KMS-11 (cell line): ENCODE measurements around the gene DNASE1L2.

Experiments
- H2AFZ ChIP-seq: fragments of 200-600 bp; sonication (generic); 2 replicates; pipeline ENCODE4 v1.6.1; 2016; ENCODE audit warnings: antibody characterized with exemption, mixed run types, low read depth
- H3K27ac ChIP-seq: fragments of 200-600 bp; sonication (generic); 2 replicates; pipeline ENCODE4 v1.6.1; 2016; ENCODE audit warnings: mild to moderate bottlenecking, mixed run types
- H3K27me3 ChIP-seq: fragments of 200-600 bp; sonication (generic); 2 replicates; pipeline ENCODE4 v1.6.1; 2017; ENCODE audit warnings: mild to moderate bottlenecking, low read depth, mixed run types, moderate library complexity; ENCODE audit not compliant: insufficient read depth
- H3K36me3 ChIP-seq: fragments of 200-600 bp; sonication (generic); 2 replicates; pipeline ENCODE4 v1.6.1; 2017; ENCODE audit warnings: mild to moderate bottlenecking, mixed run types; ENCODE audit not compliant: insufficient read depth
- H3K4me1 ChIP-seq: fragments of 200-600 bp; sonication (generic); 2 replicates; pipeline ENCODE4 v1.6.1; 2016; ENCODE audit warnings: mild to moderate bottlenecking, low read depth, mixed run types; ENCODE audit not compliant: poor library complexity, severe bottlenecking
- H3K4me2 ChIP-seq: fragments of 200-600 bp; sonication (generic); 2 replicates; pipeline ENCODE4 v1.7.0; 2016; ENCODE audit warnings: mild to moderate bottlenecking, mixed run types
- H3K4me3 ChIP-seq: fragments of 200-600 bp; sonication (generic); IDR thresholded peaks from 2 replicates; pipeline ENCODE4 v1.6.1; 2017; ENCODE audit warnings: low read depth, low read length, mixed read lengths; ENCODE audit not compliant: insufficient read depth
- H3K79me2 ChIP-seq: fragments of 200-600 bp; sonication (generic); 2 replicates; pipeline ENCODE4 v1.6.1; 2016; ENCODE audit warnings: low read depth, mixed run types; ENCODE audit not compliant: insufficient read depth
- H3K9ac ChIP-seq: fragments of 200-600 bp; sonication (generic); 2 replicates; pipeline ENCODE4 v1.6.1; 2016; ENCODE audit warnings: mild to moderate bottlenecking, mixed run types
- H4K20me1 ChIP-seq: fragments of 200-600 bp; sonication (generic); 2 replicates; pipeline ENCODE4 v1.6.1; 2016; ENCODE audit warnings: mild to moderate bottlenecking, mixed run types; ENCODE audit not compliant: insufficient read depth
- TF ChIP-seq, protein P1 (sequence below): fragments of 200-600 bp; sonication (generic); conservative IDR thresholded peaks from 2 replicates; pipeline ENCODE4 v1.6.1; 2017; ENCODE audit warnings: low read depth, mild to moderate bottlenecking, antibody characterized with exemption, low read length, moderate library complexity, mixed read lengths

DNASE1L2 gene

DNA sequence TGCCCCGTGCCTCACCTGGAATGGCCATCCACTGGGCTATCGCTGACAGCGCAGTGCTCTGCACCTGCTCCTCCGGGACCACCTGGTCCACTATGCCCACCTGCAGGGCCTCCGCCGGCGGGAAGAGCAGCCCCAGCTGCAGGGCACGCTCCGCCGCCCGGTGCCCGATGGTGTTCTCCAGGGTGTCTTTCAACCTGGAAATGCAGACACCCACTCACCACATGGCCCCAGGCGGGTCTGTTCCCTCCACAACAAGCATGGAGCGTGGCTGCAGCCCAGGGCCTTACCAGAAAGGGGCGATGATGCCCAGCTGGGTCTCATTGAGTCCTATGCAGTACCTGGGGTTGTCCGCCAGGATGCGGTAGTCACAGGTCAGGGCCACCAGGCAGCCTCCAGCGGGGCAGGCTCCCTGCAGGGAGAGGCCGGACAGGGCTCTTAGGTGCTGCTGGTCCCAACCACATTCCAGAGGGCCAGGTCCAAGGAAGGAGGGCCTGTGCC lies 6.8 kb downstream of the DNASE1L2 start:
- H2AFZ ChIP-seq = no peak overlapping the region

DNA sequence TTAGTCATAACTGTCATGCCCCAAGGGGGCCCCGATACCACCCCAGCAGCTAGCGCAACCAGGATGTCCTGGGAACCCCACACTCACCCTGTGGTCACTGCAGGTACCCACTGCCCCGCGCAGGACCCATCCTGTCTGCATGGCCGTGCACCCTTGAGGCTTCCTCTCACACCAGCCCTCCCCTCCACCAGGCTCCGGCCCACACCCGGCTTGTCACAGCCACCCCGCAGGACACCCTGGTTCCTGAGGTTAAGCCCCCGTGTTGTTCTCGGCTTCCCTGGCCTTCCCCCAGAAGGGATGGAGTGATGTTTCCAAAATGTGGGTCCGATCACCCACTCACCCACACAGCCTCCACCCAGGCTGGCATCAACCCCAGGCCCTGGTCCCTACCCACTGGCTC lies 7.5 kb downstream of the DNASE1L2 start:
- H4K20me1 ChIP-seq = no peaks in the 10 kb centered on the region
- no peak overlapping the region for H3K27ac ChIP-seq
- no peaks in the 10 kb centered on the region for H3K4me1 ChIP-seq
- peaks cover 14% of the 10 kb centered on the region; the same call in 1 of the 2 replicates for H3K79me2 ChIP-seq
- TF ChIP-seq, protein P1, sequence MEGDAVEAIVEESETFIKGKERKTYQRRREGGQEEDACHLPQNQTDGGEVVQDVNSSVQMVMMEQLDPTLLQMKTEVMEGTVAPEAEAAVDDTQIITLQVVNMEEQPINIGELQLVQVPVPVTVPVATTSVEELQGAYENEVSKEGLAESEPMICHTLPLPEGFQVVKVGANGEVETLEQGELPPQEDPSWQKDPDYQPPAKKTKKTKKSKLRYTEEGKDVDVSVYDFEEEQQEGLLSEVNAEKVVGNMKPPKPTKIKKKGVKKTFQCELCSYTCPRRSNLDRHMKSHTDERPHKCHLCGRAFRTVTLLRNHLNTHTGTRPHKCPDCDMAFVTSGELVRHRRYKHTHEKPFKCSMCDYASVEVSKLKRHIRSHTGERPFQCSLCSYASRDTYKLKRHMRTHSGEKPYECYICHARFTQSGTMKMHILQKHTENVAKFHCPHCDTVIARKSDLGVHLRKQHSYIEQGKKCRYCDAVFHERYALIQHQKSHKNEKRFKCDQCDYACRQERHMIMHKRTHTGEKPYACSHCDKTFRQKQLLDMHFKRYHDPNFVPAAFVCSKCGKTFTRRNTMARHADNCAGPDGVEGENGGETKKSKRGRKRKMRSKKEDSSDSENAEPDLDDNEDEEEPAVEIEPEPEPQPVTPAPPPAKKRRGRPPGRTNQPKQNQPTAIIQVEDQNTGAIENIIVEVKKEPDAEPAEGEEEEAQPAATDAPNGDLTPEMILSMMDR = no peak
- no peak overlapping the region for H3K4me3 ChIP-seq
- no peaks in the 10 kb centered on the region for H3K27me3 ChIP-seq
- H3K9ac ChIP-seq = no peak overlapping the region
- H2AFZ ChIP-seq = no peak overlapping the region
- H3K36me3 ChIP-seq = peaks cover 7% of the 10 kb centered on the region; the same call in 1 of the 2 replicates
- H3K4me2 ChIP-seq = no peak overlapping the region

More for the DNA sequence above, 6.8 kb downstream of the DNASE1L2 start:
- TF ChIP-seq, protein P1 = no peak
- Histone ChIP-seq H3K79me2 (peaks cover 7% of the 10 kb centered on the region; the same call in 1 of the 2 replicates), H3K4me2 (no peak overlapping the region), H3K9ac (no peak overlapping the region), H3K36me3 (peaks cover 7% of the 10 kb centered on the region; the same call in 1 of the 2 replicates), H4K20me1 (no peaks in the 10 kb centered on the region), H3K4me1 (no peaks in the 10 kb centered on the region), H3K27ac (no peak overlapping the region), H3K27me3 (no peaks in the 10 kb centered on the region), H3K4me3 (no peak overlapping the region)

DNA sequence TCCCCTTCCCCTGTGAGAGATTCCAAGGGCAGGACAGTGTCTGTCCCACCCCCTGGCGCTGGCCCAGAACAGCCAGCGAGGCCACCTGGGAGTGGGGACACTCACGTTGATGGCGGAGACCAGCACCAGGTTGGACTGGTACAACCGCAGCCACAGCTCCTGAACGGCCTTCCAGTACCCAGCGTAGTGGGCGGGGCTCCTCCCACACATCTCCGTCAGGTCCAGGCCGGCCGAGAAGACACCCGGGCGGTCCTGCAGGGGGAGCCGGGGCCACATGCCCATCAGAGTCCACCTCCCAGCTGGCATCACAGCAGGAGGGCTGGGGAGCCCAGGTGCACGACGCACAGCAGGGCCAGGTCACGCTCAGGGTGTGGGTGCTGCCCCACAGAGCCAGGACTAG lies 8.1 kb downstream of the DNASE1L2 start:
- H2AFZ ChIP-seq = no peak overlapping the region
- H3K27ac ChIP-seq = no peak overlapping the region
- peaks cover 17% of the 10 kb centered on the region; the same call in 1 of the 2 replicates for H3K79me2 ChIP-seq
- no peaks in the 10 kb centered on the region for H3K27me3 ChIP-seq
- H4K20me1 ChIP-seq = no peaks in the 10 kb centered on the region
- peaks cover 3% of the 10 kb centered on the region for H3K4me1 ChIP-seq
- no peak overlapping the region for H3K4me3 ChIP-seq
- TF ChIP-seq, protein P1 = no peak
- H3K4me2 ChIP-seq = no peak overlapping the region
- no peak overlapping the region for H3K9ac ChIP-seq
- H3K36me3 ChIP-seq = peaks cover 7% of the 10 kb centered on the region; the same call in 1 of the 2 replicates

DNA sequence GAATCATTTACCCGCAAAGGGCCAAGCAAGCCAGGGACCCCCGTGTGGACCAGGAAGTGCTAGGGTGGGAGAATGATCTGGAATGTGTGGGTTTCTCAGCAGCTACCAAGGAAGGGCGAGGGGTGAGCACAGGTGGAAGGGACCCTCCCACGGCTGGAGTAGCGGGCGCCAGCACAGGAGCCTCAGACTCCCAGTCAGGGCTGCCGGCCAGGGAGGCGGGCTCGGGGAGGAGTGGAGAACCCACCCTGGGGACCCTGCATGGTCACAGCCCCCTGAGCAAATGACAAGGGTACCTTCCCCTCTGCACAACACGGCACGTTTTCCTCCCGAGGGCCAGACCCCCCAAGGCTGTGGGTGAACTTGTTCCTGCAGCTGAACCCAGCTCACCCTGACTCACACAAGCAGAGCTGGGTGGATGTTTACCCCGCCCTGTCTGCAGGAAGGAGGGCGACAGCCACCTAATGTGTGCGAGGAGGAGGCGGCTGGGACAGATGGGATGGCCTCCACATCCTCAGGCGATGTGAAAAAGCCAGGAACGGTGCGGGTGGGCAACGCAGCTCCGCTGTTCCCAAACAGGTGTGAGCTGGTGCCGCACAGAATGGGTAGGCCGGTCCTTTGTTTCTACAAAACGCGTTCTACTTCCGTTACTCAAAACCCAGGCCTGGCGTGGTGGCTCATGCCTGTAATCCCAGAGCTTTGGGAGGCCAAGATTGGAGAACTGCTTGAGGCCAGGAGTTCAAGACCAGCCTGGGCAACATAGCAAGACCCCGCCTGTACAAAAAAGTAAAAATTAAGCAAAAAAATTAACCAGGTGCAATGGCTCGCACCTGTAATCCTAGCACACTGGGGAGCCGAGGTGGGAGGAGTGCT lies 8.9 kb downstream of the DNASE1L2 start:
- no peak overlapping the region for H3K27ac ChIP-seq
- H3K36me3 ChIP-seq = peaks cover 7% of the 10 kb centered on the region; the same call in 1 of the 2 replicates
- H3K79me2 ChIP-seq = peaks cover 26% of the 10 kb centered on the region

More for the DNA sequence above, 8.9 kb downstream of the DNASE1L2 start:
- Histone ChIP-seq H3K4me2 (no peak overlapping the region), H3K4me3 (no peak overlapping the region), H3K9ac (no peak overlapping the region), H4K20me1 (no peaks in the 10 kb centered on the region), H3K4me1 (peaks cover 12% of the 10 kb centered on the region), H2AFZ (no peak overlapping the region), H3K27me3 (no peaks in the 10 kb centered on the region)
- TF ChIP-seq, protein P1 = no peak
